Activated CD4-positive, alpha-beta T cell treated with anti-CD3 and anti-CD28 coated beads for 4 hours (primary cell): ENCODE data around the gene ZNF260.

Experiments used
- DNase-seq, 2 donors: peaks; one replicate each; pipeline ENCODE4 v3.0.0-alpha.2; 2020

The ZNF260 gene

DNA sequence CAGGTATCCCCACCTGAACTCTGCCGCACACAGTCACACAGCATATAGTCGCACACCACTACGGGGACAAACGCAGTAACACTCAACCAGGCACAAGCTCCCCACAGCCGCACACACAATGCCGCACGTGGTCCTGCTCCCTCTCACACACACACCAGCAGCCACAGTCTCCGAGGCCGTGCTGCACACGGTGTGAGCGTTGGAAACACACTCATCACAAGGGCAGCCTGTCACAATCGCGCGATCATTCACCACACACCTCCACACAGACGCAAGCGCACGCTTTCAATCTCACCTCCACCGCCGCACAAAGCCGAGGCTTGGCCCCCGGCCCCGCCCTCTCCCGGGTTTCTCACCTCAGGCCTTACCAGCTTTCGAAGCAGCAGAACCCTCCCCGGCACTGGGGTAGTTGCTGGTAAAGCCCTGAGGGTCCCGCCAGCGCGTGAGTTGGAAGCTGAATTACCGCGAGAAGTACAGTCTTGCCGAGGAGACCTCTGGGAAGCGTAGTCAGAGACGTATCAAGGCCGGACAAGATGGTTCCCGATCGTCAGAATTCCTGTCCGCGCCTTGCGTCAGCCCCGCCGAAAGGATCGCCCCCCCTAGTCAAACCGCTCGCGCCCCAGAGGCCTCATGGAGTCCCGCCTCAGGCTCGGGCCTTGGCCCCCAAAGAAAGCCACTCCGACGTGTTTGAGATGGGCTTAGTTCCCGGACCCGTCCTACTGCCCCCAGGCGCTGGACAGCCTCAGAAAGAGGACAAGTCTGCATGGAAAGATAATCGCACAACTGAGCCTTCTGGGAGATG lies 38.8 kb downstream of the ZNF260 start, which contains the start of gene ZNF566:
Gene ZNF566, minus strand, starts transcription at position 444 of the 802 bp plus-strand sequence. CDS start 13,004 bp downstream, outside the sequence.
- DNase-seq, result peak; percentile 90 to 95

DNA sequence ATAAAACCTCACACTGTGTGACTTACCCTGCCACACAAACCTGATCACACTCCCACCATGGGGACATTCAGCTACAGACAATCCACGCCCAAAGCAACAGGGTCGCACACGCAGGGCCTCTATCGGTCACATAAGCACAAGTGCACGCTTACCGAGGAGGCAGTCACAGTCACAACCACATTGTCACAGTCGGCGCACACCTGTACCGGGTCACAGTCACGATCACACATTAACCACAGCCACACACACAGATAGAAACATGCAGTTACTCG lies 39.3 kb downstream of the ZNF260 start:
- DNase-seq, result peak in 1 of 2 donors; percentile 42

DNA sequence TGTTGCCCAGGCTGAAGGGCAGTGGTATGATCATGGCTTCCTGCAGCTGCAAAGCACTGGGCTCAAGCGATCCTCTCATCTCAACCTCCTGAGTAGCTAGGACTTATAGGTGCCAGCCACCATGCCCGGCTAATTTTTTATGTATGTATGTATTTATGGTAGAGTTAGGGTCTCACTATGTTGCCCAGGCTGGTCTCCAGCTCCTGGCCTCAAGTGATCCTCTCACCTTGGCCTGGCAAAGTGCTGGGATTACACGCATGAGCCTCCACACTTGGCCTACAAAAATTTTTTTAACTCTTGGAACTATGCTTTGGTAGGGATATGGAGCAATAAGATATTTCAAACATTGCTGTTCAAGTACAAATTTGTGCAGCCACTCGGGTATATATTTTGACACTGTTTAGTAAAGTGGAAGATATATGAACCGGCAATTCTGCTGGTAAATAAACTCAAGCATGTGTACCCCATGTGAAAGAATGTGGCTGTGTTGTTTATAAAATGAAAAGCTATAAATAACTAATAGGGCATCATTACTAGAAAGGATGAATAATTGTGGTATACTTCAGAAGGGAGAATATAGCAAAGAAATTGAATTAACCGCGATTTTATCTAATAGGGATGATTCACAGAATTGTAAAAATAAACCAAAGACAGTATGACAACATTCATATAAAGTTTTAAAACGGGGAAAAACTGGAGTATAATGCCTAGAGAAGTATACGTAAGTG lies 39.8 kb downstream of the ZNF260 start:
- no peak for DNase-seq

DNA sequence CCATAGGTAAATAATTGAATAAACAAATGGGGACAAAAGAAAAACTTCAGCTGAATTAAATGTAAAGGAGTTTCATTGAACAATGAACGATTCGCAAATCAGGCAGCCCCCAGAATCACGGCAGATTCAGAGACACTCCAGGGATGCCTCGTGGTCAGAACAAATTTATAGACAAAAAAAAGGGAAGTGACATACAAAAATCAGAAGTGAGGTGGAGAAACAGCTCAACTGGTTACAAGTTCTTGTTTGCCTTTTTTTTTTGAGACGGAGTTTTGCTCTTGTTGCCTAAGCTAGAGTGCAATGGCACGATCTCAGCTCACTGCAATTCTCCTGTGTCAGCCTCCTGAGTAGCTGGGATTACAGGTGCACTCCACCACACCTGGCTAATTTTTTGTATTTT lies 44.4 kb downstream of the ZNF260 start:
- DNase-seq, result no peak

DNA sequence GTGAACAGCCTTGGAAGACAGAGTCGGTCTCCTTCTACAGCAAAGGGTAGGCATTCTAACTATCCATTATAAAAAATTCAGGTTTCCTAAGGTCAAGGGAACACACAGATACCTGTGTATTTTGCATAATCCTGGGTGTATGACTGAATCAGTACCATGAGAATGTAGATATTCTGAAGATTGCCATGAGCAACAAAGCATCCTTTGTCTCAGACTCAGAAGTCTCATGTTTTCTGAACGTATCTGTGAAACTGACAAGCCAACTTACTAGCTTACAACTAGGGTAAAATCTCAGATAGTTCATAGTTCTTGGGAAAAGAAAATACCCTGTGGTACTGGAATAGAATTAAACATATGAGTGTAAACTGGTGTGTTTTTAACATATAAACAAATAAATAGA lies 45.2 kb downstream of the ZNF260 start:
- no peak for DNase-seq
